Stomach (tissue), 9 donors: ENCODE data around the gene DOP1B. TPM values are rescaled to one million over a fixed set of nuclear protein-coding genes. Genes with fewer than 3 reads are reported as not detected.
A peak's percentile ranks its signal among the peaks of the same experiment; 100 is the strongest.

Experiments used
- DNase-seq, 2 donors: peaks; one replicate each; pipeline versions ENCODE4 v3.0.0 to v3.0.0-alpha.2; 2013 to 2019
- H3K27ac ChIP-seq, 5 donors: fragments of 200-600 bp in 4 of 5; sonication (generic) in 4 of 5; one replicate each; pipeline ENCODE4 v1.5.1; 2013 to 2019; ENCODE audit warnings: mild to moderate bottlenecking in 1 of 5, moderate library complexity in 1 of 5
- H3K27me3 ChIP-seq, 3 donors: fragments of 200-600 bp; sonication (generic); one replicate each; pipeline ENCODE4 v1.5.1; 2017 to 2019; ENCODE audit warnings: mixed run types in 1 of 3
- H3K36me3 ChIP-seq, 4 donors: fragments of 200-600 bp; sonication (generic); 1 replicate in 3 of 4; 2 replicates in 1 of 4; pipeline ENCODE4 v1.5.1; 2016 to 2019
- H3K4me1 ChIP-seq, 4 donors: fragments of 200-600 bp; sonication (generic); one replicate each; pipeline ENCODE4 v1.5.1; 2016 to 2019
- H3K4me3 ChIP-seq, 4 donors: fragments of 200-600 bp; sonication (generic) in 3 of 4; one replicate each; pipeline ENCODE4 v1.5.1; 2016 to 2019; ENCODE audit warnings: mild to moderate bottlenecking in 1 of 4
- H3K9me3 ChIP-seq, 4 donors: fragments of 200-600 bp; sonication (generic); one replicate each; pipeline ENCODE4 v1.5.1; 2016 to 2019
- EP300 ChIP-seq: sonication (generic); formaldehyde crosslinking; IDR thresholded peaks from one replicate; pipeline ENCODE4 v1.6.1; 2017; ENCODE audit warnings: antibody characterized with exemption
- POLR2A ChIP-seq, 4 donors: fragments of 450-650 bp; IDR thresholded peaks; one replicate each; pipeline ENCODE4 v1.6.1; 2016; ENCODE audit warnings: antibody characterized with exemption in 4 of 4, control low read depth in 2 of 4, mild to moderate bottlenecking in 1 of 4, moderate library complexity in 1 of 4
- POLR2AphosphoS5 ChIP-seq, 3 donors: sonication (generic); formaldehyde crosslinking; IDR thresholded peaks; one replicate each; pipeline ENCODE4 v1.6.1; 2016; ENCODE audit warnings: antibody characterized with exemption in 3 of 3
- WGBS, 5 donors: extraction: QIAGEN DNeasy Blood & Tissue Kit in 3 of 5; methylation state at CpG; one replicate each; pipeline versions ENCODE4 v1.1.5 to v1.1.7; 2013 to 2018; 5-methylcytosine and 5-hydroxymethylcytosine counted together
- intact Hi-C: fragments of 100-400 bp; cut with DNase I; formaldehyde crosslinking; loops from one replicate; pipeline ENCODE4 v1.15.1; 2023; ENCODE audit warnings: low total_unique reads
- polyA plus RNA-seq, 3 donors: library from polyadenylated mRNA; stranded (reverse); fragments of 200-250 nt; gene quantifications; one replicate each; pipeline ENCODE4 v1.2.3, GENCODE V29; 2013
- total RNA-seq, 5 donors: library from RNA; depleted of rRNA; stranded (reverse); fragments of >200 nt; gene quantifications; one replicate each; pipeline versions ENCODE4 v1.1.0 to v1.2.3, GENCODE V29; 2014 to 2016
- TF ChIP-seq, protein P1 (sequence below), 7 experiments: fragments of 450-650 bp in 4 of 7; fragments of 200-600 bp in 3 of 7; sonication (generic) in 3 of 7; IDR thresholded peaks; one replicate each; pipeline ENCODE4 v1.5.1; 2016 to 2019; ENCODE audit warnings: antibody characterized with exemption in 7 of 7, control low read depth in 2 of 7, mild to moderate bottlenecking in 1 of 7
- donor health status: healthy with polysubstance abuse.
- donor health status: Bipolar disorder and iron deficiency.
- donor health status: healthy.

The DOP1B gene
- total and polyA plus RNA-seq, 8 donors = 4.1 to 63.2 (median 35.0) TPM

DNA sequence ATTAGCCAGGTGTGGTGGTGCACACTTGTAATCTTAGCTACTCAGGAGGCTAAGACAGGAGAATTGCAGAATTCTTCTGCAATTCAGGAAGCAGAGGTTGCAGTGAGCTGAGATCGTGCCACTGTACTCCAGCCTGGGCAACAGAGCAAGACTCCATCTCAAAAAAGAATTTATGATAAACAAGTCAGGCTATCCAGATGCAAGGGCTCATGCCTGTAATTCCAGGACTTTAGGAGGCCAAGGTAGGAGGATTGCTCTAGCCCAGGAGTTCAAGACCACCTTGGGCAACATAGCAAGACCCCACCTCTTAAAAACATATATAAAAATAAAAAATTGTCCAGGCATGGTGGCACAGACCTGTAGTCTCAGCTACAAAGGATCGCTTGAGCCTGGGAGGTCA lies 32.2 kb upstream of the DOP1B start:
- Histone ChIP-seq H3K27me3 (no peaks in the 10 kb centered on the region), H3K9me3 (no peaks in the 10 kb centered on the region), H3K36me3 (no peaks in the 10 kb centered on the region), H3K4me3 (no peak overlapping the region), H3K4me1 (peaks cover 4 to 25% (median 19%) of the 10 kb centered on the region in 4 donors), H3K27ac (no peak overlapping the region)
- no peak for DNase-seq
- intact Hi-C loops = no loop called here
- WGBS, 5 donors = 74 to 98% (median 96%) methylated on average over 2 of the region's 2 CpGs
- TF ChIP-seq, protein P1, sequence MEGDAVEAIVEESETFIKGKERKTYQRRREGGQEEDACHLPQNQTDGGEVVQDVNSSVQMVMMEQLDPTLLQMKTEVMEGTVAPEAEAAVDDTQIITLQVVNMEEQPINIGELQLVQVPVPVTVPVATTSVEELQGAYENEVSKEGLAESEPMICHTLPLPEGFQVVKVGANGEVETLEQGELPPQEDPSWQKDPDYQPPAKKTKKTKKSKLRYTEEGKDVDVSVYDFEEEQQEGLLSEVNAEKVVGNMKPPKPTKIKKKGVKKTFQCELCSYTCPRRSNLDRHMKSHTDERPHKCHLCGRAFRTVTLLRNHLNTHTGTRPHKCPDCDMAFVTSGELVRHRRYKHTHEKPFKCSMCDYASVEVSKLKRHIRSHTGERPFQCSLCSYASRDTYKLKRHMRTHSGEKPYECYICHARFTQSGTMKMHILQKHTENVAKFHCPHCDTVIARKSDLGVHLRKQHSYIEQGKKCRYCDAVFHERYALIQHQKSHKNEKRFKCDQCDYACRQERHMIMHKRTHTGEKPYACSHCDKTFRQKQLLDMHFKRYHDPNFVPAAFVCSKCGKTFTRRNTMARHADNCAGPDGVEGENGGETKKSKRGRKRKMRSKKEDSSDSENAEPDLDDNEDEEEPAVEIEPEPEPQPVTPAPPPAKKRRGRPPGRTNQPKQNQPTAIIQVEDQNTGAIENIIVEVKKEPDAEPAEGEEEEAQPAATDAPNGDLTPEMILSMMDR (IDR thresholded peaks at IDR 0.05) = no peak
- TF ChIP-seq POLR2A (IDR thresholded peaks at IDR 0.05) = no peak
- no peak for TF ChIP-seq POLR2AphosphoS5 (IDR thresholded peaks at IDR 0.05)
- no peak for TF ChIP-seq EP300

- WGBS, 5 donors = 15 to 29% (median 25%) methylated on average over 9 of the region's 9 CpGs
- Histone ChIP-seq H3K27me3 (no peaks in the 10 kb centered on the region), H3K36me3 (no peaks in the 10 kb centered on the region), H3K4me1 (peaks cover 7 to 35% (median 25%) of the 10 kb centered on the region in 4 donors), H3K27ac (peak overlapping the region; percentile 54 to 76 (median 67)), H3K4me3 (no peak overlapping the region), H3K9me3 (no peaks in the 10 kb centered on the region)
- TF ChIP-seq POLR2A (IDR thresholded peaks at IDR 0.05) = no peak
- no peak for TF ChIP-seq EP300
- TF ChIP-seq, protein P1 (IDR thresholded peaks at IDR 0.05) = peak in 5 of 7 experiments; percentile 69 to 96 (median 90)
- TF ChIP-seq POLR2AphosphoS5 (IDR thresholded peaks at IDR 0.05) = no peak
- intact Hi-C loops = no loop called here
- DNase-seq = peak; percentile 71 to 84
Measured at GRCh38 chr21:36125512-36126207, 31.0 kb upstream of the DOP1B start.

- intact Hi-C loops = no loop called here
- H3K36me3 ChIP-seq = no peaks in the 10 kb centered on the region
- H3K9me3 ChIP-seq = no peaks in the 10 kb centered on the region
- TF ChIP-seq, protein P1 (IDR thresholded peaks at IDR 0.05) = no peak
- TF ChIP-seq POLR2AphosphoS5 (IDR thresholded peaks at IDR 0.05) (peak in 2 of 3 donors; percentile 44 to 67), POLR2A (IDR thresholded peaks at IDR 0.05) (no peak), EP300 (no peak)
- H3K27me3 ChIP-seq = no peaks in the 10 kb centered on the region
- H3K4me1 ChIP-seq = peaks cover 9 to 38% (median 27%) of the 10 kb centered on the region in 4 donors
- peak overlapping the region; percentile 54 to 76 (median 73) for H3K27ac ChIP-seq
- peak; percentile 55 to 75 for DNase-seq
- no peak overlapping the region for H3K4me3 ChIP-seq
Measured at GRCh38 chr21:36126208-36126565, 30.4 kb upstream of the DOP1B start.

DNA sequence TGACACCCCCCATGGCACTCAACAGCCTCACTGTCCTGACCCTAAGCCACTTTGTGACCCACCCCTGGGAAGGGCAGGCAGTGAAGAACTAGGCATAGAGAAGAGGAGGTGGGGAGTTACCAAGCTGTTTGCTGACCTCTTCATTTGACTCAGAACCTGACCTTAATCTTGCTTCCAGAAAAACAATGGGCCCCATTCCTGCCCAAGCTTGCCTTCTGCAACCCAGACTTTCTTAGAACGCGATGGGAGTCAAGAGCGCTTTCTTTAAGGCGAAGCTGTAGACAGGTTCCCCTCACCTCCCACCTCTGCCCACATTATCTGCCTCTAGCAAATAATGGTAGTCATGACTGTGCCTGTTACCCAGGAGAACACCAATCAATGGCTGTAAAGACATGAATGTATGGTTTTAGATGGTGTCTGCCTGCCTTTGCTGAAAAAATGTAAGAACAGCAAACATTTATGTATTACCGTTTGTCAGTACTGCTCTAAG lies 30.0 kb upstream of the DOP1B start:
- DNase-seq = peak in 1 of 2 donors; percentile 20
- intact Hi-C loops = no loop called here
- Histone ChIP-seq H3K27ac (peak overlapping the region; percentile 54 to 76 (median 73)), H3K27me3 (no peaks in the 10 kb centered on the region), H3K4me3 (no peak overlapping the region), H3K4me1 (peaks cover 9 to 38% (median 27%) of the 10 kb centered on the region in 4 donors), H3K9me3 (no peaks in the 10 kb centered on the region), H3K36me3 (no peaks in the 10 kb centered on the region)
- 89 to 97% (median 94%) methylated on average over 5 of the region's 5 CpGs for WGBS, 5 donors
- TF ChIP-seq EP300 (no peak), POLR2AphosphoS5 (IDR thresholded peaks at IDR 0.05) (no peak), POLR2A (IDR thresholded peaks at IDR 0.05) (no peak)
- TF ChIP-seq, protein P1 (IDR thresholded peaks at IDR 0.05) = no peak
